A549 (cell line): Measurements from ENCODE around the gene LYZL1. TPM values are rescaled to one million over a fixed set of nuclear protein-coding genes. Genes with fewer than 3 reads are reported as not detected.

ENCODE experiments used
- ATAC-seq, 2 experiments: fragments of 200-7000 bp in 1 of 2; fragments of >200 bp in 1 of 2; cut with Nextera tagmentation in 1 of 2; cut with Tn5 transposase in 1 of 2; 3 replicates each; pipeline versions ENCODE4 v1.8.0 to v1.9.1; 2018 to 2020; ENCODE audit warnings: mild to moderate bottlenecking in 1 of 2, moderate library complexity in 1 of 2
- CTCF ChIA-PET: fragments of 300-600 bp; sonication (Branson Sonifier 250); formaldehyde crosslinking; extraction: SDS; loops from one replicate; lab custom pipeline; 2021; ENCODE audit warnings: antibody characterized with exemption, inconsistent platforms; lab: Yijun Ruan, JAX
- POLR2A ChIA-PET: fragments of 350-600 bp; formaldehyde crosslinking; extraction: SDS; loops from one replicate; lab custom pipeline; 2021; ENCODE audit warnings: antibody characterized with exemption, inconsistent platforms; lab: Yijun Ruan, JAX
- DNase-seq, 2 experiments: peaks; one replicate each; pipeline versions ENCODE4 v3.0.0 to v3.0.0-alpha.2; 2011 to 2016; ENCODE audit warnings: low read depth in 1 of 2, low spot score in 1 of 2
- FAIRE-seq: peaks from 2 replicates; lab custom pipeline; 2011; peaks lifted over from hg19 to GRCh38; lab: Jason Lieb, UNC
- H3K27ac ChIP-seq, 2 experiments: fragments of >200 bp; sonication (Bioruptor Twin); formaldehyde crosslinking; 3 replicates each; pipeline ENCODE4 v1.5.1; 2016 to 2017
- H3K4me1 ChIP-seq: fragments of >200 bp; sonication (Bioruptor Twin); formaldehyde crosslinking; 3 replicates; pipeline ENCODE4 v1.6.1; 2016
- H3K4me2 ChIP-seq: fragments of >200 bp; sonication (Bioruptor Twin); formaldehyde crosslinking; 3 replicates; pipeline ENCODE4 v1.6.1; 2016
- H3K4me3 ChIP-seq: fragments of >200 bp; sonication (Bioruptor Twin); formaldehyde crosslinking; 3 replicates; pipeline ENCODE4 v1.5.1; 2016
- H3K9me3 ChIP-seq: fragments of >200 bp; sonication (Bioruptor Twin); formaldehyde crosslinking; 3 replicates; pipeline ENCODE4 v1.6.1; 2016
- BHLHE40 ChIP-seq: IDR thresholded peaks from 2 replicates; pipeline ENCODE4 v1.6.1; 2012; ENCODE audit warnings: low read depth, low read length, inconsistent platforms
- CEBPB ChIP-seq, 2 experiments: fragments of >200 bp in 1 of 2; sonication (Bioruptor Twin) in 1 of 2; formaldehyde crosslinking in 1 of 2; IDR thresholded peaks; 2 replicates each; pipeline ENCODE4 v1.6.1; 2012 to 2016
- EHF ChIP-seq: fragments of 250-450 bp; sonication (Bioruptor Pico); IDR thresholded peaks from 2 replicates; pipeline ENCODE4 v1.5.0; 2020; ENCODE audit warnings: mild to moderate bottlenecking
- ESRRA ChIP-seq: fragments of 150-350 bp; IDR thresholded peaks from 2 replicates; pipeline ENCODE4 v1.6.1; 2014; ENCODE audit warnings: mild to moderate bottlenecking, low read length, borderline replicate concordance
- FOSB ChIP-seq: fragments of 250-450 bp; sonication (Bioruptor Pico); IDR thresholded peaks from 2 replicates; pipeline ENCODE4 v1.5.0; 2020; ENCODE audit warnings: mild to moderate bottlenecking, moderate library complexity
- FOSL2 ChIP-seq, 2 experiments: fragments of 450-650 bp in 1 of 2; fragments of >200 bp in 1 of 2; sonication (Bioruptor Twin) in 1 of 2; formaldehyde crosslinking; IDR thresholded peaks; 2 replicates each; pipeline versions ENCODE4 v1.5.0 to v1.6.1; 2016 to 2020; ENCODE audit warnings: mild to moderate bottlenecking in 1 of 2, moderate library complexity in 1 of 2
- FOXS1 ChIP-seq: fragments of 250-450 bp; sonication (Bioruptor Pico); IDR thresholded peaks from 2 replicates; pipeline ENCODE4 v1.5.0; 2020; ENCODE audit warnings: mild to moderate bottlenecking, moderate library complexity
- HDAC2 ChIP-seq: fragments of 200-600 bp; sonication (generic); IDR thresholded peaks from 2 replicates; pipeline ENCODE4 v1.6.1; 2016
- HMGXB4 ChIP-seq: fragments of 250-450 bp; sonication (Bioruptor Pico); IDR thresholded peaks from 2 replicates; pipeline ENCODE4 v1.5.0; 2021; ENCODE audit warnings: mild to moderate bottlenecking, moderate library complexity, borderline replicate concordance
- KDM5A ChIP-seq: fragments of 200-600 bp; sonication (generic); IDR thresholded peaks from 2 replicates; pipeline ENCODE4 v1.6.1; 2016; ENCODE audit warnings: antibody characterized with exemption, mild to moderate bottlenecking
- MYC ChIP-seq: IDR thresholded peaks from 2 replicates; pipeline ENCODE4 v1.6.1; 2012; ENCODE audit warnings: mild to moderate bottlenecking, inconsistent platforms, low read length, improper control_type of control experiment, borderline replicate concordance
- NFE2L2 ChIP-seq: fragments of 150-350 bp; conservative IDR thresholded peaks from 2 replicates; pipeline ENCODE4 v1.6.1; 2014; ENCODE audit warnings: low read length
- NPAS2 ChIP-seq: fragments of 250-450 bp; sonication (Bioruptor Pico); IDR thresholded peaks from 2 replicates; pipeline ENCODE4 v1.8.0; 2022; ENCODE audit warnings: mild to moderate bottlenecking, moderate library complexity, borderline replicate concordance
- NR3C1 ChIP-seq: fragments of >200 bp; sonication (Bioruptor Twin); formaldehyde crosslinking; IDR thresholded peaks from 3 replicates; pipeline ENCODE4 v1.6.1; 2017
- POLR2A ChIP-seq: IDR thresholded peaks from 2 replicates; pipeline ENCODE4 v1.6.1; 2012; ENCODE audit warnings: mild to moderate bottlenecking, low read length
- POLR2AphosphoS2 ChIP-seq: conservative IDR thresholded peaks from 2 replicates; pipeline ENCODE4 v1.6.1; 2012; ENCODE audit warnings: low read length, improper control_type of control experiment, inconsistent platforms
- RAD21 ChIP-seq, 2 experiments: fragments of >200 bp in 1 of 2; sonication (Bioruptor Twin) in 1 of 2; formaldehyde crosslinking in 1 of 2; IDR thresholded peaks in 1 of 2; conservative IDR thresholded peaks in 1 of 2; 2 replicates in 1 of 2; 3 replicates in 1 of 2; pipeline ENCODE4 v1.6.1; 2012 to 2018; ENCODE audit warnings: inconsistent platforms in 1 of 2
- RFX5 ChIP-seq: fragments of 450-650 bp; IDR thresholded peaks from 2 replicates; pipeline ENCODE4 v1.7.1; 2014; ENCODE audit warnings: antibody characterized with exemption, mild to moderate bottlenecking, moderate library complexity
- SMC3 ChIP-seq: fragments of >200 bp; sonication (Bioruptor Twin); formaldehyde crosslinking; IDR thresholded peaks from 3 replicates; pipeline ENCODE4 v1.6.1; 2018; ENCODE audit warnings: inconsistent platforms
- ZFP36 ChIP-seq: fragments of 450-650 bp; IDR thresholded peaks from 2 replicates; pipeline ENCODE4 v1.6.1; 2014; ENCODE audit warnings: borderline replicate concordance; ENCODE audit not compliant: partially characterized antibody
- ZNF302 ChIP-seq: fragments of 250-450 bp; sonication (Bioruptor Pico); IDR thresholded peaks from 2 replicates; pipeline ENCODE4 v1.9.0; 2021; ENCODE audit warnings: inconsistent platforms, mild to moderate bottlenecking, moderate library complexity
- WGBS: methylation state at CpG from one replicate; pipeline ENCODE4 v1.1.6; 2017; ENCODE audit errors: missing lambda C conversion rate; 5-methylcytosine and 5-hydroxymethylcytosine counted together
- polyA plus RNA-seq, 4 experiments: library from polyadenylated mRNA; depleted of rRNA in 3 of 4; stranded (reverse); fragments of >200 nt; fragmentation: RNase III in 1 of 4; extraction: RNeasy Plus Mini Kit Qiagen cat#74134 plus additional on column Dnase treatment in 1 of 4; gene quantifications; 2 replicates in 3 of 4; 3 replicates in 1 of 4; pipeline ENCODE4 v1.2.3, GENCODE V29; 2011 to 2017
- TF ChIP-seq, protein P1 (sequence below): fragments of >200 bp; sonication (Bioruptor Twin); formaldehyde crosslinking; IDR thresholded peaks from 3 replicates; pipeline ENCODE4 v1.5.1; 2016

Gene LYZL1
- polyA plus RNA-seq, 2 of the 4 experiments (the other 2 are of a cell fraction) = not detected

GRCh38 chr10:29243750-29244149 lies 45.1 kb upstream of the LYZL1 start:
- DNase-seq (peak in 1 of 2 experiments; percentile 30), ATAC-seq (peak in 1 of 2 experiments; percentile 46; a peak in 2 of 6 replicates), FAIRE-seq (no peak)
- no peak overlapping the region for H3K4me2 ChIP-seq
- H3K9me3 ChIP-seq = no peaks in the 10 kb centered on the region
- CTCF ChIA-PET = interaction anchor here (0.9 to 2.1 kb wide), 6 partner anchors 8 to 210 kb away, joined by 3 to 11 read pairs (median 4); no protein-coding TSS in a partner anchor
- WGBS = 100% methylated on average over 1 of the region's 1 CpG
- H3K4me1 ChIP-seq = no peaks in the 10 kb centered on the region
- no peak overlapping the region for H3K27ac ChIP-seq
- POLR2A ChIA-PET = no interaction called here
- TF ChIP-seq, protein P1, sequence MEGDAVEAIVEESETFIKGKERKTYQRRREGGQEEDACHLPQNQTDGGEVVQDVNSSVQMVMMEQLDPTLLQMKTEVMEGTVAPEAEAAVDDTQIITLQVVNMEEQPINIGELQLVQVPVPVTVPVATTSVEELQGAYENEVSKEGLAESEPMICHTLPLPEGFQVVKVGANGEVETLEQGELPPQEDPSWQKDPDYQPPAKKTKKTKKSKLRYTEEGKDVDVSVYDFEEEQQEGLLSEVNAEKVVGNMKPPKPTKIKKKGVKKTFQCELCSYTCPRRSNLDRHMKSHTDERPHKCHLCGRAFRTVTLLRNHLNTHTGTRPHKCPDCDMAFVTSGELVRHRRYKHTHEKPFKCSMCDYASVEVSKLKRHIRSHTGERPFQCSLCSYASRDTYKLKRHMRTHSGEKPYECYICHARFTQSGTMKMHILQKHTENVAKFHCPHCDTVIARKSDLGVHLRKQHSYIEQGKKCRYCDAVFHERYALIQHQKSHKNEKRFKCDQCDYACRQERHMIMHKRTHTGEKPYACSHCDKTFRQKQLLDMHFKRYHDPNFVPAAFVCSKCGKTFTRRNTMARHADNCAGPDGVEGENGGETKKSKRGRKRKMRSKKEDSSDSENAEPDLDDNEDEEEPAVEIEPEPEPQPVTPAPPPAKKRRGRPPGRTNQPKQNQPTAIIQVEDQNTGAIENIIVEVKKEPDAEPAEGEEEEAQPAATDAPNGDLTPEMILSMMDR = peak; percentile 31; the same call in 2 of the 3 replicates
- TF ChIP-seq SMC3 (0 out of 3 replicates have a peak, but pooled peaks have one; percentile 28), NPAS2 (CRISPR knock-in tag) (no peak), RAD21 (conservative IDR thresholded peaks at IDR 0.05 in 1 of 2, IDR thresholded peaks at IDR 0.05 in 1 of 2) (peak; percentile 39 to 58; a peak in 3 of 5 replicates)
- no peak overlapping the region for H3K4me3 ChIP-seq

DNA sequence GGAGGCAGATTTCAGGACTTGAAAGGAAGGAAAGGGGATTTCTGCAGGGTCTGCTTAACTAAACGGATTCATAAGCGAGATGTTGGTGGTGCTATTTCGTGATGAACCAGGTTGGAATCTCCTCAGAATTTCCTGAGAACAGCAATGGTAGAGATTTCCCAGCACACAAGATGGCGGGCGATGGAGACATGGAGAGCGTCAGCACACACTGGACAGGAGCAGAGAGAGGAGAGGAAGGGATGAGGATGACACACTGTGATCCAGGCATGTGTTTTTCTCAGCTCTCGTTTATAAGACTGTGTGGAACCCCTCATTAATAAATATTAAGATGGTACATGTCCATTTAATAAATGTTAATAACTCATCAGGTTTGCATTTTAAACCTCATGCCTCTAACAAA lies 43.9 kb upstream of the LYZL1 start:
- no peak for FAIRE-seq
- CTCF ChIA-PET = no interaction called here

GRCh38 chr10:29245476-29245875 lies 43.4 kb upstream of the LYZL1 start:
- WGBS = 87% methylated on average over 11 of the region's 11 CpGs
- no peak overlapping the region for H3K27ac ChIP-seq
- H3K4me2 ChIP-seq = no peak overlapping the region
- ChIA-PET POLR2A (no interaction called here), CTCF (no interaction called here)
- no peak for FAIRE-seq
- no peaks in the 10 kb centered on the region for H3K9me3 ChIP-seq
- no peak for ATAC-seq
- no peak for DNase-seq
- no peaks in the 10 kb centered on the region for H3K4me1 ChIP-seq
- TF ChIP-seq HMGXB4 (CRISPR knock-in tag) (no peak), BHLHE40 (no peak), ZFP36 (no peak), CEBPB (IDR thresholded peaks at IDR 0.05) (no peak), RAD21 (conservative IDR thresholded peaks at IDR 0.05 in 1 of 2, IDR thresholded peaks at IDR 0.05 in 1 of 2) (no peak), ZNF302 (no peak), NFE2L2 (no peak), ESRRA (no peak), FOXS1 (CRISPR knock-in tag) (no peak), FOSB (CRISPR knock-in tag) (no peak), NPAS2 (CRISPR knock-in tag) (no peak), POLR2AphosphoS2 (no peak), POLR2A (no peak), RFX5 (no peak), MYC (no peak), KDM5A (no peak), FOSL2 (IDR thresholded peaks at IDR 0.05) (no peak), FOSL2 (CRISPR knock-in tag; IDR thresholded peaks at IDR 0.05) (no peak)
- TF ChIP-seq, protein P1 = no peak
- H3K4me3 ChIP-seq = no peak overlapping the region

More for the DNA sequence above, 43.9 kb upstream of the LYZL1 start:
- no peak overlapping the region for H3K27ac ChIP-seq
- no peak overlapping the region for H3K4me2 ChIP-seq
- no peaks in the 10 kb centered on the region for H3K4me1 ChIP-seq
- WGBS = 75% methylated on average over 7 of the region's 7 CpGs
- no peak for TF ChIP-seq HDAC2
- no peak for TF ChIP-seq EHF
- no peak for TF ChIP-seq POLR2AphosphoS2
- TF ChIP-seq NR3C1 = no peak
- no peaks in the 10 kb centered on the region for H3K9me3 ChIP-seq
- DNase-seq = no peak
- ATAC-seq = no peak
- H3K4me3 ChIP-seq = no peak overlapping the region
- POLR2A ChIA-PET = no interaction called here
